HG03378 (cell line): ENCODE measurements around the gene SYNPO2.

ENCODE experiments used
- ATAC-seq: cut with Tn5 transposase; IDR thresholded peaks from one replicate; pipeline ENCODE4 v1.9.1; 2021; ENCODE audit warnings: mild to moderate bottlenecking, moderate library complexity; ENCODE audit not compliant: unreplicated experiment

Gene SYNPO2

GRCh38 chr4:118881512-118882146, 7.0 kb upstream of the SYNPO2 start:
- no peak for ATAC-seq

- no peak for ATAC-seq
Observed at GRCh38 chr4:118883861-118884260, 4.8 kb upstream of the SYNPO2 start.

GRCh38 chr4:118884716-118885115, 3.9 kb upstream of the SYNPO2 start:
- ATAC-seq = no peak

GRCh38 chr4:118889312-118889691, 648 bp downstream of the SYNPO2 start:
- no peak for ATAC-seq

GRCh38 chr4:118894034-118894433, 5.4 kb downstream of the SYNPO2 start:
- no peak for ATAC-seq

GRCh38 chr4:118898221-118898620, 9.6 kb downstream of the SYNPO2 start:
- ATAC-seq = no peak

- ATAC-seq = no peak
Observed at GRCh38 chr4:118898684-118899138, 10.1 kb downstream of the SYNPO2 start.

GRCh38 chr4:118904418-118904817, 15.8 kb downstream of the SYNPO2 start:
- no peak for ATAC-seq

GRCh38 chr4:118904935-118905334, 16.3 kb downstream of the SYNPO2 start:
- no peak for ATAC-seq

GRCh38 chr4:118905566-118905965, 16.9 kb downstream of the SYNPO2 start:
- ATAC-seq = no peak

GRCh38 chr4:118909173-118909956, 20.7 kb downstream of the SYNPO2 start:
- ATAC-seq = no peak

GRCh38 chr4:118910221-118910620, 21.6 kb downstream of the SYNPO2 start:
- no peak for ATAC-seq

GRCh38 chr4:118911238-118911703, 22.6 kb downstream of the SYNPO2 start:
- ATAC-seq = no peak

- no peak for ATAC-seq
Observed at GRCh38 chr4:118915468-118915867, 26.8 kb downstream of the SYNPO2 start.

GRCh38 chr4:118916691-118917289, 28.1 kb downstream of the SYNPO2 start:
- ATAC-seq = no peak

GRCh38 chr4:118917582-118917981, 28.9 kb downstream of the SYNPO2 start:
- ATAC-seq = no peak

GRCh38 chr4:118918388-118918787, 29.7 kb downstream of the SYNPO2 start:
- no peak for ATAC-seq

- no peak for ATAC-seq
Observed at GRCh38 chr4:118920247-118920646, 31.6 kb downstream of the SYNPO2 start.

GRCh38 chr4:118921786-118922185, 33.1 kb downstream of the SYNPO2 start:
- no peak for ATAC-seq

GRCh38 chr4:118923891-118924290, 35.2 kb downstream of the SYNPO2 start:
- no peak for ATAC-seq

- no peak for ATAC-seq
Observed at GRCh38 chr4:118927974-118928373, 39.3 kb downstream of the SYNPO2 start.

GRCh38 chr4:118930255-118930654, 41.6 kb downstream of the SYNPO2 start:
- ATAC-seq = no peak
